ENCODE measurements around the gene OR6Y1. TPM values are rescaled to one million over a fixed set of nuclear protein-coding genes. Genes with fewer than 3 reads are reported as not detected.

OR6Y1 gene
- total and polyA plus RNA-seq, 2 of the 13 experiments (the other 11 are each of a cell fraction or from before 2014, with no cell fraction given), result not detected

DNA sequence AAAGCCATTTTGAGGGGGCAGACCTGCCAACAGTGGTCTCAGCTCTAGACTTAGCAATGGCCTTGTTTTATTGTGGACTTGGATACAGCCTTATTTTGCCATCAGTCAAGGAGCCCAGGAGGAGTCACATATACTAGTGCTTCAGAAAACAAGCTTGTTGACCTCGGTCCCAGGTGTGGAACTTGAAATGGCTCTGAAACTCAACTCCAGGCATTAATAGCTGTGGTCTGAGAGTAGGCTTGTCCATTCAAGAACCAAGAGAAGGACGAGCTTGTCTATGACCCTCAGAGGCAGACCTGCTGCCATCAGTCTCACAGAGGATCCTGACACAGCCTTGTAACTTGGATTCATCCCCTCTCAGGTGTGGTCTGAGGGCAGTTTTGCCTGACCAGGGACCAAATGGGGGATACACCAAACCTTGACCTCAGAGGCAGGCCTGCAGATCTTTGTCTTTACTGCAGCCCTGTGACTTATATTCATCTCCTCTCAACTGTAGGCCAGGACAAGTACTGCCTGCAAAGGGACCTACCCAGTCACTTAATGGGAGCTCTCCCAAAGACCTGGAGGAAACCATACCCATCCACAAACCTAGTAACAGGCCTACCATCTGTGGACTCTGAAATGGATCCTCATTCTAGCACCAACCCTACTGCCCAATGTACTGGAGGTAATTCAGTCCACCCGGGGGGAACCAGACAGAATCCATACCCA lies 33.1 kb downstream of the OR6Y1 start (continued):
- TF ChIP-seq ZNF737 (CRISPR knock-in tag; IDR thresholded peaks at IDR 0.05; ENCODE audit: borderline replicate concordance) (no peak), POGZ (CRISPR knock-in tag; IDR thresholded peaks at IDR 0.05) (no peak), DMAP1 (CRISPR knock-in tag; IDR thresholded peaks at IDR 0.05) (no peak), NFE2L2 (IDR thresholded peaks at IDR 0.05; ENCODE audit: low read length) (no peak), ZNF558 (CRISPR knock-in tag; IDR thresholded peaks at IDR 0.05; ENCODE audit: borderline replicate concordance) (no peak), JUN (CRISPR knock-in tag; IDR thresholded peaks at IDR 0.05) (no peak), EZH2 (conservative IDR thresholded peaks at IDR 0.05; ENCODE audit: low read depth, low read length) (no peak)
- TF ChIP-seq, protein P1, sequence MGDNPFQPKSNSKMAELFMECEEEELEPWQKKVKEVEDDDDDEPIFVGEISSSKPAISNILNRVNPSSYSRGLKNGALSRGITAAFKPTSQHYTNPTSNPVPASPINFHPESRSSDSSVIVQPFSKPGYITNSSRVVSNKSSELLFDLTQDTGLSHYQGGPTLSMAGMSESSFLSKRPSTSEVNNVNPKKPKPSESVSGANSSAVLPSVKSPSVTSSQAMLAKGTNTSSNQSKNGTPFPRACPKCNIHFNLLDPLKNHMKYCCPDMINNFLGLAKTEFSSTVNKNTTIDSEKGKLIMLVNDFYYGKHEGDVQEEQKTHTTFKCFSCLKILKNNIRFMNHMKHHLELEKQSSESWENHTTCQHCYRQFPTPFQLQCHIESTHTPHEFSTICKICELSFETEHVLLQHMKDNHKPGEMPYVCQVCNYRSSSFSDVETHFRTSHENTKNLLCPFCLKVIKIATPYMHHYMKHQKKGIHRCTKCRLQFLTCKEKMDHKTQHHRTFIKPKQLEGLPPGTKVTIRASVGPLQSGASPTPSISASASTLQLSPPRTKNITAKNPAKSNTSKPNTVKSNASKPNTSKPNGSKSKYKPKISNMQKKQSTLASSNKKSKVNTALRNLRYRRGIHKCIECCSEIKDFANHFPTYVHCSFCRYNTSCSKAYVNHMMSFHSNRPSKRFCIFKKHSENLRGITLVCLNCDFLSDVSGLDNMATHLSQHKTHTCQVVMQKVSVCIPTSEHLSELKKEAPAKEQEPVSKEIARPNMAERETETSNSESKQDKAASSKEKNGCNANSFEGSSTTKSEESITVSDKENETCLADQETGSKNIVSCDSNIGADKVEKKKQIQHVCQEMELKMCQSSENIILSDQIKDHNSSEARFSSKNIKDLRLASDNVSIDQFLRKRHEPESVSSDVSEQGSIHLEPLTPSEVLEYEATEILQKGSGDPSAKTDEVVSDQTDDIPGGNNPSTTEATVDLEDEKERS (CRISPR knock-in tag; IDR thresholded peaks at IDR 0.05), result no peak

DNA sequence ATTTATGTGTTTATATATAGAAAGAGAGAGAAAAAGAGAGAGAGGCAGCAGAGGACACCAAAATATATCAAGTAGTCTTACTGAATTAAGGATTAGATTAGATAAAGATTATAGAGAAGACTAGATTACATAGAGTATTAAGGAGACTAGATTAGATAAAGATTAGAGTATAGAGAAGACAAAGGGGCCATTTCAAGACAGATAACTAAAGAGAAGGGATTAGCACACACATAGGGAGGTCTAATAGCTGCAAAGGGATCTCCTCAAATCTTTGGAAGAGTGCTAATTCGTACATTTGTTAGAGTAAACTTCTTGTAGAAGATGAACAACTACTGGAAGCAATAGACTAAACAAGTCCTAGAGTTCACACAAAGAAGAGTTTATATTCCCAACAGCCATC lies 34.2 kb downstream of the OR6Y1 start:
- H3K4me1 ChIP-seq (ENCODE audit: insufficient read depth, low read length), result no peaks in the 10 kb centered on the region
- H4K20me1 ChIP-seq (ENCODE audit: insufficient read depth, low read length), result no peaks in the 10 kb centered on the region
- no peak for ATAC-seq
- ChIA-PET CTCF (ENCODE audit: low intra/inter-chr PET ratio, low total read pairs) (no interaction called here), POLR2A (no interaction called here)
- H2AFZ ChIP-seq (ENCODE audit: low read length), result no peak overlapping the region
- no peak overlapping the region for H3K27ac ChIP-seq (ENCODE audit: extremely low read length, insufficient read depth, low read length)
- H3K9ac ChIP-seq (ENCODE audit: insufficient read depth, low read depth, low read length), result no peak overlapping the region
- TF ChIP-seq CCAR2 (optimal IDR thresholded peaks at IDR 0.05; ENCODE audit: low read depth, low read length), result no peak
- no peak for TF ChIP-seq ZFP90 (CRISPR knock-in tag; IDR thresholded peaks at IDR 0.05; ENCODE audit: borderline replicate concordance)
- TF ChIP-seq, protein P2, sequence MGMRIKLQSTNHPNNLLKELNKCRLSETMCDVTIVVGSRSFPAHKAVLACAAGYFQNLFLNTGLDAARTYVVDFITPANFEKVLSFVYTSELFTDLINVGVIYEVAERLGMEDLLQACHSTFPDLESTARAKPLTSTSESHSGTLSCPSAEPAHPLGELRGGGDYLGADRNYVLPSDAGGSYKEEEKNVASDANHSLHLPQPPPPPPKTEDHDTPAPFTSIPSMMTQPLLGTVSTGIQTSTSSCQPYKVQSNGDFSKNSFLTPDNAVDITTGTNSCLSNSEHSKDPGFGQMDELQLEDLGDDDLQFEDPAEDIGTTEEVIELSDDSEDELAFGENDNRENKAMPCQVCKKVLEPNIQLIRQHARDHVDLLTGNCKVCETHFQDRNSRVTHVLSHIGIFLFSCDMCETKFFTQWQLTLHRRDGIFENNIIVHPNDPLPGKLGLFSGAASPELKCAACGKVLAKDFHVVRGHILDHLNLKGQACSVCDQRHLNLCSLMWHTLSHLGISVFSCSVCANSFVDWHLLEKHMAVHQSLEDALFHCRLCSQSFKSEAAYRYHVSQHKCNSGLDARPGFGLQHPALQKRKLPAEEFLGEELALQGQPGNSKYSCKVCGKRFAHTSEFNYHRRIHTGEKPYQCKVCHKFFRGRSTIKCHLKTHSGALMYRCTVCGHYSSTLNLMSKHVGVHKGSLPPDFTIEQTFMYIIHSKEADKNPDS (CRISPR knock-in tag; IDR thresholded peaks at IDR 0.05), result no peak
- TF ChIP-seq, protein P3, sequence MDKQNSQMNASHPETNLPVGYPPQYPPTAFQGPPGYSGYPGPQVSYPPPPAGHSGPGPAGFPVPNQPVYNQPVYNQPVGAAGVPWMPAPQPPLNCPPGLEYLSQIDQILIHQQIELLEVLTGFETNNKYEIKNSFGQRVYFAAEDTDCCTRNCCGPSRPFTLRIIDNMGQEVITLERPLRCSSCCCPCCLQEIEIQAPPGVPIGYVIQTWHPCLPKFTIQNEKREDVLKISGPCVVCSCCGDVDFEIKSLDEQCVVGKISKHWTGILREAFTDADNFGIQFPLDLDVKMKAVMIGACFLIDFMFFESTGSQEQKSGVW (CRISPR knock-in tag; IDR thresholded peaks at IDR 0.05; ENCODE audit: borderline replicate concordance), result no peak
- TF ChIP-seq HNRNPK (IDR thresholded peaks at IDR 0.05; ENCODE audit: low read depth, low read length, poor library complexity, severe bottlenecking), result no peak
- no peak for TF ChIP-seq ZFP36L1 (CRISPR knock-in tag; IDR thresholded peaks at IDR 0.05)
- TF ChIP-seq, protein P4, sequence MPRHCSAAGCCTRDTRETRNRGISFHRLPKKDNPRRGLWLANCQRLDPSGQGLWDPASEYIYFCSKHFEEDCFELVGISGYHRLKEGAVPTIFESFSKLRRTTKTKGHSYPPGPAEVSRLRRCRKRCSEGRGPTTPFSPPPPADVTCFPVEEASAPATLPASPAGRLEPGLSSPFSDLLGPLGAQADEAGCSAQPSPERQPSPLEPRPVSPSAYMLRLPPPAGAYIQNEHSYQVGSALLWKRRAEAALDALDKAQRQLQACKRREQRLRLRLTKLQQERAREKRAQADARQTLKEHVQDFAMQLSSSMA (CRISPR knock-in tag; IDR thresholded peaks at IDR 0.05), result no peak
- FAIRE-seq, result no peak
- H3K4me3 ChIP-seq (replicated peaks in 1 of 3; ENCODE audit: insufficient read depth in 1 of 3, low read depth in 2 of 3, low read length in 3 of 3), result no peak overlapping the region
- WGBS (ENCODE audit: low lambda C conversion rate), result 0% methylated on average over 1 of the region's 1 CpG
- in situ Hi-C loops (cut with HindIII; ENCODE audit: extremely low pct_ligation_motif_present, low pct_unique_long_range_greater_than_20kb) (no loop called here), intact Hi-C loops (cut with micrococcal nuclease; ENCODE audit: unreplicated experiment) (no loop called here)
- no TSS peak for BruUV-seq (replicated peaks)
- 0 out of 2 replicates have a peak, but pooled peaks cover 4% of the 10 kb centered on the region for H3K9me3 ChIP-seq (ENCODE audit: low read length)
- H3K79me2 ChIP-seq (ENCODE audit: insufficient read depth, low read length), result no peaks in the 10 kb centered on the region
- H3K4me2 ChIP-seq (ENCODE audit: low read depth, low read length), result no peak overlapping the region
- no peaks in the 10 kb centered on the region for H3K36me3 ChIP-seq (replicated peaks in 1 of 2; ENCODE audit: control insufficient read depth in 1 of 2, insufficient read depth in 2 of 2, low read length in 2 of 2)
- no peak for DNase-seq (ENCODE audit: low spot score)
- H3K27me3 ChIP-seq (ENCODE audit: control insufficient read depth in 1 of 2, insufficient read depth in 2 of 2, low read length in 2 of 2), result no peaks in the 10 kb centered on the region

Data from HepG2 (cell line).